Vagina (tissue), 2 donors: ENCODE results near the gene HDGFL2. TPM values are rescaled to one million over a fixed set of nuclear protein-coding genes. Genes with fewer than 3 reads are reported as not detected.
"Not testable (repeated sequence)": the region's sequence is repeated elsewhere in the genome, so short reads cannot be mapped to it uniquely, and the experiment has no call there.

Source experiments
- DNase-seq, 2 donors: peaks; one replicate each; pipeline ENCODE4 v3.0.0-alpha.2; 2017; ENCODE audit errors: extremely low spot score in 2 of 2
- H3K27ac ChIP-seq: fragments of 200-600 bp; sonication (generic); one replicate; pipeline ENCODE4 v1.5.1; 2019
- H3K27me3 ChIP-seq: fragments of 200-600 bp; sonication (generic); one replicate; pipeline ENCODE4 v1.5.1; 2019
- H3K36me3 ChIP-seq, 2 donors: fragments of 200-600 bp; sonication (generic); one replicate each; pipeline ENCODE4 v1.5.1; 2017 to 2019
- H3K4me1 ChIP-seq: fragments of 200-600 bp; sonication (generic); one replicate; pipeline ENCODE4 v1.5.1; 2019
- H3K4me3 ChIP-seq, 2 donors: fragments of 200-600 bp; sonication (generic); 1 replicate in 1 of 2; 2 replicates in 1 of 2; pipeline ENCODE4 v1.5.1; 2016 to 2019
- H3K9me3 ChIP-seq: fragments of 200-600 bp; sonication (generic); one replicate; pipeline ENCODE4 v1.5.1; 2019
- CTCF ChIP-seq, 3 experiments: fragments of 450-650 bp in 2 of 3; fragments of 200-600 bp in 1 of 3; sonication (generic) in 1 of 3; IDR thresholded peaks; one replicate each; pipeline ENCODE4 v1.5.1; 2017 to 2019; ENCODE audit warnings: antibody characterized with exemption in 3 of 3, mild to moderate bottlenecking in 2 of 3, moderate library complexity in 2 of 3
- POLR2A ChIP-seq, 2 donors: fragments of 450-650 bp; IDR thresholded peaks; one replicate each; pipeline ENCODE4 v1.6.1; 2017; ENCODE audit warnings: antibody characterized with exemption in 2 of 2, mild to moderate bottlenecking in 2 of 2, moderate library complexity in 2 of 2
- POLR2AphosphoS5 ChIP-seq, 2 donors: sonication (generic); formaldehyde crosslinking; IDR thresholded peaks; one replicate each; pipeline ENCODE4 v1.9.0; 2017; ENCODE audit warnings: antibody characterized with exemption in 2 of 2, mild to moderate bottlenecking in 2 of 2, low read depth in 1 of 2; ENCODE audit not compliant: insufficient read depth in 1 of 2
- intact Hi-C: fragments of 100-400 bp; cut with DNase I; formaldehyde crosslinking; loops from one replicate; pipeline ENCODE4 v1.15.1; 2023
- total RNA-seq: library from RNA; depleted of rRNA; stranded (reverse); fragments of >200 nt; gene quantifications from one replicate; pipeline ENCODE4 v1.2.3, GENCODE V29; 2016

HDGFL2 gene
- total RNA-seq, 1 donor from 2014 or later = 33.1 TPM

GRCh38 chr19:4525563-4526002 lies 53.5 kb downstream of the HDGFL2 start:
- H3K36me3 ChIP-seq = no peaks in the 10 kb centered on the region
- H3K4me3 ChIP-seq = no peak overlapping the region
- H3K27me3 ChIP-seq = no peaks in the 10 kb centered on the region
- H3K9me3 ChIP-seq = no peaks in the 10 kb centered on the region
- H3K27ac ChIP-seq = no peak overlapping the region
- intact Hi-C loops = no loop called here
- no peak for TF ChIP-seq POLR2A (IDR thresholded peaks at IDR 0.05)
- TF ChIP-seq POLR2AphosphoS5 (IDR thresholded peaks at IDR 0.05; ENCODE audit: insufficient read depth in 1 of 2, low read depth in 1 of 2) = no peak
- no peak for TF ChIP-seq CTCF (IDR thresholded peaks at IDR 0.05)
- DNase-seq = no peak
- H3K4me1 ChIP-seq = no peaks in the 10 kb centered on the region

- H3K27ac ChIP-seq, H3K36me3 ChIP-seq, H3K9me3 ChIP-seq, intact Hi-C loops, H3K27me3 ChIP-seq, DNase-seq, H3K4me1 ChIP-seq, H3K4me3 ChIP-seq: not testable (repeated sequence)
These were observed 55.3 kb downstream of the HDGFL2 start for GRCh38 chr19:4527377-4527776.

DNA sequence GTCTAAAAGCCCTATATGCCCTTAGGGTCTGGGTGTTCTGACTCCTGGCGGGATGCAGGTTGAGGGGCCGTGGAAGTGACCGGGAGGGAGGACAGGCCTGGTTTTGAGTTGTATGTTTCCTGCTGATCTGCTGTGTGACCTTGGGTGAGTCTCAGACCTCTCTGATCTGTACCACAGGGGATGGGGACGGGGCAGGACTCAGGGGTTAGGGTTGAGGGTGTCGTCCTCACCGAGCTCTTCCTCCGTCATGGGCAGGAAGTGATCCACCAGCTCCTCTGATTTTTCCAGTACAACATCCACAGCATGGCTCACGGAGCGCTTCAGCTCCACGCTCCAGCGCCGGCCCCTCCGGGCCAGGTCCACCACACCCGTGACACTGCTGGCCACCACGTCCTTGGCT lies 56.7 kb downstream of the HDGFL2 start:
- Histone ChIP-seq H3K4me3 (no peak overlapping the region), H3K36me3 (no peaks in the 10 kb centered on the region), H3K27ac (no peak overlapping the region), H3K27me3 (no peaks in the 10 kb centered on the region), H3K9me3 (no peaks in the 10 kb centered on the region), H3K4me1 (no peaks in the 10 kb centered on the region)
- intact Hi-C loops = no loop called here
- no peak for DNase-seq
- no peak for TF ChIP-seq CTCF (IDR thresholded peaks at IDR 0.05)
- no peak for TF ChIP-seq POLR2AphosphoS5 (IDR thresholded peaks at IDR 0.05; ENCODE audit: insufficient read depth in 1 of 2, low read depth in 1 of 2)
- TF ChIP-seq POLR2A (IDR thresholded peaks at IDR 0.05) = no peak

DNA sequence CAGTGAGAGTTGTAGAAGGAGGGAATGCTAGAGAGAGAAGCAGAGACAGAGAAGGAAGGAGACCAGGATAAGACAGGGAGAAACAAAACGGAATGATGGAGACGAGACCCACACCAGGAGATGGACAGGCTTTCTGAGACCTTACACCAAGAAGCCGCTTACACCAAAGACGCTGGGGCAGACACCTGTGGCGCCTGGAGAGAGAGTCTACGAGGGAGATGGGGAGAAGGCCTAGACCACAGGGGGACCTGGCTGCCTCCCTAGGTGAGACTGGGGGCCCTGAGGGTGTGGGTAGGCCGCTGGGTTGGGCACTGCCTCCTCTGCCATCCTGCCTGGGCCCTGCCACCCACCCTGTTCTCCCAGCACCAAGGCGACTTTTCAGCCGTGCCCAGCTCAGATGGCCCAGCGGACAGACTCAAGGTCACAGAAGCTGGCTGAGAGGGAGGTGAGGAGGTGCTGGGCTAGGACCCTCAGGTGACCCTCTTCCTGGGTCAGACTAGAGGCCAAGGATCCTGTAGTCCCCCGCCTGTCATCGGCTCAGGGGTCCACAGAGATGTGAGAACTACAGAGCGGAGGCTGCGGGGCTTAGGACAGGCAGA lies 57.9 kb downstream of the HDGFL2 start:
- Histone ChIP-seq H3K4me3 (no peak overlapping the region), H3K9me3 (no peaks in the 10 kb centered on the region), H3K36me3 (no peaks in the 10 kb centered on the region), H3K27ac (no peak overlapping the region), H3K4me1 (peaks cover 3% of the 10 kb centered on the region), H3K27me3 (no peaks in the 10 kb centered on the region)
- no peak for DNase-seq
- intact Hi-C loops = no loop called here
- TF ChIP-seq POLR2AphosphoS5 (IDR thresholded peaks at IDR 0.05; ENCODE audit: insufficient read depth in 1 of 2, low read depth in 1 of 2) (no peak), POLR2A (IDR thresholded peaks at IDR 0.05) (no peak), CTCF (IDR thresholded peaks at IDR 0.05) (no peak)

DNA sequence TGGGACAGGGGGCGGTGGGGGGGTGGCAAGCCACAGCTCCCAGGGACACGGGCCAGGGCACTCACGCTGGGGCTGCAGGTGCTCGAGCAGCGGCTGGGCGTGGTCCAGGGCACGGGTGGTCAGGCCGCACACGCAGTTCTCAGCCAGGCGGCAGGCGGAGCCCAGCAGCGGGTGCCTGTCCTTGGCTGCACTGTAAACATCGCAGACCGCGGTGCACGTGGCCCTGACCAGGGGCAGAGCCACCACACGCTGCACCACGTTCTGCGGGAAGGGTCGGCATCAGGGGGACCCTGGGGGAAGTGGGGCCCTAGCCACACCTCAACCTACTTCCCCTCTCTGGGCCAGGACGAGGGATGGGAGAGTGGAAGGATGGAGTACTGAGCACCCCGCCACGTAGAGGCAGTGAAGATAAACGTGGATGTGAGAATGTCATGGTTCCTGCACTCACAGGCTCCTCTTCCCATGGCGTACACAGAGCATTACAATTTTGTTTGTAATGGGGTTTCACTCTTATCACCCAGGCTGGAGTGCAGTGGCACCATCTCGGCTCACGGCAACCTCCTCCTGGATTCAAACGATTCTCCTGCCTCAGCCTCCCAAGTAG lies 59.6 kb downstream of the HDGFL2 start:
- Histone ChIP-seq H3K27me3 (no peaks in the 10 kb centered on the region), H3K4me3 (no peak overlapping the region), H3K27ac (no peak overlapping the region), H3K36me3 (no peaks in the 10 kb centered on the region), H3K4me1 (peaks cover 11% of the 10 kb centered on the region), H3K9me3 (no peaks in the 10 kb centered on the region)
- TF ChIP-seq CTCF (IDR thresholded peaks at IDR 0.05) = no peak
- no peak for TF ChIP-seq POLR2A (IDR thresholded peaks at IDR 0.05)
- no peak for TF ChIP-seq POLR2AphosphoS5 (IDR thresholded peaks at IDR 0.05; ENCODE audit: insufficient read depth in 1 of 2, low read depth in 1 of 2)
- intact Hi-C loops = no loop called here
- DNase-seq = no peak
